MCF 10A (cell line): ENCODE data around the gene NRXN3. TPM values are rescaled to one million over a fixed set of nuclear protein-coding genes. Genes with fewer than 3 reads are reported as not detected.

Source experiments
- BruUV-seq: library from RNA; stranded (reverse); fragments of 400-500 nt; replicated peaks from 2 replicates; lab custom pipeline; 2021; lab: Mats Ljungman, UMichigan
- CTCF ChIA-PET: fragments of 300-600 bp; sonication (Branson Sonifier 250); formaldehyde crosslinking; extraction: SDS; loops from one replicate; lab custom pipeline; 2021; ENCODE audit warnings: antibody characterized with exemption, inconsistent platforms; lab: Yijun Ruan, JAX
- POLR2A ChIA-PET: fragments of 300-600, 350-650 bp; sonication (Branson Sonifier 250); formaldehyde crosslinking; extraction: SDS; loops from one replicate; lab custom pipeline; 2020; ENCODE audit warnings: antibody characterized with exemption, inconsistent platforms; lab: Yijun Ruan, JAX
- DNase-seq: peaks from one replicate; pipeline ENCODE4 v3.0.0-alpha.2; 2018; ENCODE audit not compliant: unreplicated experiment
- H3K27ac Mint-ChIP-seq: one replicate; pipeline ENCODE4 v1.8.0; 2022; ENCODE audit warnings: mild to moderate bottlenecking, low read depth, mixed read lengths; ENCODE audit not compliant: unreplicated experiment
- H3K27me3 Mint-ChIP-seq: one replicate; pipeline ENCODE4 v1.8.0; 2022; ENCODE audit warnings: mixed read lengths; ENCODE audit not compliant: insufficient read depth, unreplicated experiment
- H3K36me3 Mint-ChIP-seq: one replicate; pipeline ENCODE4 v1.8.0; 2022; ENCODE audit warnings: mild to moderate bottlenecking, moderate library complexity, mixed read lengths; ENCODE audit not compliant: insufficient read depth, unreplicated experiment
- H3K4me1 Mint-ChIP-seq: one replicate; pipeline ENCODE4 v1.8.0; 2022; ENCODE audit warnings: mixed read lengths; ENCODE audit not compliant: insufficient read depth, unreplicated experiment
- H3K4me3 Mint-ChIP-seq: one replicate; pipeline ENCODE4 v1.8.0; 2022; ENCODE audit warnings: mild to moderate bottlenecking, moderate library complexity, mixed read lengths; ENCODE audit not compliant: unreplicated experiment
- H3K9me3 Mint-ChIP-seq: one replicate; pipeline ENCODE4 v1.8.0; 2022; ENCODE audit warnings: mixed read lengths; ENCODE audit not compliant: unreplicated experiment
- intact Hi-C: fragments of 100-400 bp; cut with micrococcal nuclease; formaldehyde crosslinking; loops from 2 replicates; pipeline ENCODE4 v1.14.1; 2022
- total RNA-seq: library from RNA; stranded (reverse); gene quantifications from 2 replicates; pipeline ENCODE4 v1.2.3, GENCODE V29; 2022
- TF ChIP-seq, protein P1 (sequence below): fragments of 200-600 bp; IDR thresholded peaks from one replicate; pipeline ENCODE4 v1.8.0; 2022; ENCODE audit warnings: antibody characterized with exemption, mild to moderate bottlenecking; ENCODE audit not compliant: unreplicated experiment

NRXN3 gene
- total RNA-seq, 1 experiment from 2014 or later: not detected

DNA sequence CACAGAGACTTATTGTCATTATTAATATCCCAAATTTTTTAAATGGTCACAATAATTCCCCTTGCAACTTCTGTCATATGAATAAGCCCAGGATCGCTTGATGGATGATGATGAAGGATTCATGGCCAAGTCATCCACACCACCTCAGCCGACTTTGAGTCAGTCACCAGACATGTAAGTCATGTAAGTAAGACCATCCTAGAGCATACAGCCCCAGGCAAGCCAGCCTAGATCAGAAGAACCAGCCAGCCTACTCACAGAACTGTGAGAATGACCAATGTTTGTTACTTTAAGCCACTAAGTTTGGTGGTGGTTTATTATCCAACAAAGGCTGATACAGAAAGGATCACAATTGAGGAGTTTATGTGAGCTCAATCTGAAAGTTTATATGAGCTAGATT lies 341.8 kb downstream of the NRXN3 start:
- Mint-ChIP-seq H3K27ac (no peak overlapping the region), H3K9me3 (peaks cover 20% of the 10 kb centered on the region), H3K27me3 (no peaks in the 10 kb centered on the region), H3K4me3 (no peak overlapping the region), H3K36me3 (no peaks in the 10 kb centered on the region), H3K4me1 (no peaks in the 10 kb centered on the region)
- POLR2A ChIA-PET: no interaction called here
- TF ChIP-seq, protein P1, sequence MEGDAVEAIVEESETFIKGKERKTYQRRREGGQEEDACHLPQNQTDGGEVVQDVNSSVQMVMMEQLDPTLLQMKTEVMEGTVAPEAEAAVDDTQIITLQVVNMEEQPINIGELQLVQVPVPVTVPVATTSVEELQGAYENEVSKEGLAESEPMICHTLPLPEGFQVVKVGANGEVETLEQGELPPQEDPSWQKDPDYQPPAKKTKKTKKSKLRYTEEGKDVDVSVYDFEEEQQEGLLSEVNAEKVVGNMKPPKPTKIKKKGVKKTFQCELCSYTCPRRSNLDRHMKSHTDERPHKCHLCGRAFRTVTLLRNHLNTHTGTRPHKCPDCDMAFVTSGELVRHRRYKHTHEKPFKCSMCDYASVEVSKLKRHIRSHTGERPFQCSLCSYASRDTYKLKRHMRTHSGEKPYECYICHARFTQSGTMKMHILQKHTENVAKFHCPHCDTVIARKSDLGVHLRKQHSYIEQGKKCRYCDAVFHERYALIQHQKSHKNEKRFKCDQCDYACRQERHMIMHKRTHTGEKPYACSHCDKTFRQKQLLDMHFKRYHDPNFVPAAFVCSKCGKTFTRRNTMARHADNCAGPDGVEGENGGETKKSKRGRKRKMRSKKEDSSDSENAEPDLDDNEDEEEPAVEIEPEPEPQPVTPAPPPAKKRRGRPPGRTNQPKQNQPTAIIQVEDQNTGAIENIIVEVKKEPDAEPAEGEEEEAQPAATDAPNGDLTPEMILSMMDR: no peak
- BruUV-seq: no TSS peak
- intact Hi-C loops: no loop called here
- CTCF ChIA-PET: no interaction called here
- no peak for DNase-seq

DNA sequence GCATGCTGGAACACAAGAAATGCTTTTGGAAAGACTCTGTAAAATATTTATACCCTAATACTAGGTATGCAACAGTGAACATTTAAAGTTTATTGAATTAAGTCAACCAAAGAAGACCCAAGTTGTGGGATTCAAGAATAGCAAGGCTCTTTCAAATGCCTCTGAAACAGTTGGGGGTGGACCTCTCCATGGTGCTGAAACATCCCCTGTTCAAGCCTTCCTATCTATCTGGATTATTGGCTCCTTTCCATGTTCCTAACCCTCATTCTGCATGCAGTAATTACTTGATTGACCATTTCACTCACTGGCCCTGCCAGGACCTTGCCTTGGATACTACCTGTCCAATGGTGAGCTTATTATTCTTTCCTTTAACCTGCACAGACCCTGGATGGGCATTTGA lies 349.7 kb downstream of the NRXN3 start:
- no peak overlapping the region for H3K4me3 Mint-ChIP-seq
- H3K27me3 Mint-ChIP-seq: no peaks in the 10 kb centered on the region
- no TSS peak for BruUV-seq
- H3K9me3 Mint-ChIP-seq: peaks cover 14% of the 10 kb centered on the region
- no peak overlapping the region for H3K27ac Mint-ChIP-seq
- H3K4me1 Mint-ChIP-seq: no peaks in the 10 kb centered on the region
- no peaks in the 10 kb centered on the region for H3K36me3 Mint-ChIP-seq
- DNase-seq: peak; percentile 36
- CTCF ChIA-PET: no interaction called here
- intact Hi-C loops: no loop called here
- POLR2A ChIA-PET: no interaction called here
- TF ChIP-seq, protein P1: no peak

DNA sequence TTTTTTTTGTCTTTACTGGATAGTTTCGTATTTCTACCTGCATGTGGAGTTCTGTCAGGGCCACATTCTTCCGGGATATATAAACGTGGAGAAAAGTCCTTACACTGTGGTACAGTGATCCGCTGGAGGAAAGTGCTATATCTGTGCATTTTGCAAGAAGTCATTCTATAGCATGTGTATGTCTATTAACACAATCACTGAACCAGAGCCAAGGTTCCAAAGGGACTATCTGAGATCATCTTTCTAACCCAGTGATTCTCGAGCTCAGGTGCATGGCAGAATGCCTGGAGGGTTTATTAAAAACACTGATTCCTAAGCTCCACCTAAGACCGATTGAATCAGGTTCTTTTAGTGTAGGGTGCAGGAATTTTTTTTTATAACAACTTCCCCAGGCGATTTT lies 354.0 kb downstream of the NRXN3 start:
- CTCF ChIA-PET: no interaction called here

DNA sequence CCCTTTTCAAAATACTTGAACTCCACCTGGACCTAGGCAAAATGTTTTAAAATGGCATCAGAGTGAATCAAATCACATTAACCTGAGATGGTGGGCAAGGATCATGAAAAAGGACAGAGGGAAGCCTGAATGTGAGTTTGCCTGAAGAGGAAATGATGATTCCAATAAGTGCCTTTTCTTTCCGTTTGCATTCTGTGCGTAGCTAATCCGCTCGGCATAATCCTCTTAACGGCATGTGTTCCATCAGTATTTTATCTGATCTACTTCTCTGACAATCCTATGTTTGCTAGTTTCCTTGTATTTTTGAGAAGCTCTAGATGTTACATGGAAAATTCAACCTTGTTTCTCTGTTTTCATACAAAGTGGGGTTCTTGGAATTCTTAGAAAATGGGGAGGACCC lies 354.6 kb downstream of the NRXN3 start:
- POLR2A ChIA-PET: no interaction called here
- intact Hi-C loops: no loop called here
- no peak overlapping the region for H3K27ac Mint-ChIP-seq
- peaks cover 12% of the 10 kb centered on the region for H3K9me3 Mint-ChIP-seq
- H3K4me3 Mint-ChIP-seq: no peak overlapping the region
- H3K4me1 Mint-ChIP-seq: no peaks in the 10 kb centered on the region
- no peaks in the 10 kb centered on the region for H3K36me3 Mint-ChIP-seq
- no peak for DNase-seq
- TF ChIP-seq, protein P1: no peak
- BruUV-seq: no TSS peak
- CTCF ChIA-PET: interaction anchor here (0.7 to 1.2 kb wide), 2 partner anchors 42 to 49 kb away, joined by 3 to 6 read pairs; no protein-coding TSS in a partner anchor
- H3K27me3 Mint-ChIP-seq: no peaks in the 10 kb centered on the region

More for the DNA sequence above, 354.0 kb downstream of the NRXN3 start:
- Mint-ChIP-seq H3K4me3 (no peak overlapping the region), H3K27me3 (no peaks in the 10 kb centered on the region), H3K27ac (no peak overlapping the region), H3K36me3 (no peaks in the 10 kb centered on the region), H3K9me3 (peaks cover 12% of the 10 kb centered on the region), H3K4me1 (no peaks in the 10 kb centered on the region)
- intact Hi-C loops: no loop called here
- no TSS peak for BruUV-seq
- TF ChIP-seq, protein P1: no peak
- no peak for DNase-seq
- POLR2A ChIA-PET: no interaction called here
